ENCODE measurements around the gene RALGPS1. TPM values are rescaled to one million over a fixed set of nuclear protein-coding genes. Genes with fewer than 3 reads are reported as not detected.

The RALGPS1 gene
- total and polyA plus RNA-seq, 2 donors (not counting 1 experiment from before 2014, with no cell fraction given), result 19.7 to 39.9 TPM

DNA sequence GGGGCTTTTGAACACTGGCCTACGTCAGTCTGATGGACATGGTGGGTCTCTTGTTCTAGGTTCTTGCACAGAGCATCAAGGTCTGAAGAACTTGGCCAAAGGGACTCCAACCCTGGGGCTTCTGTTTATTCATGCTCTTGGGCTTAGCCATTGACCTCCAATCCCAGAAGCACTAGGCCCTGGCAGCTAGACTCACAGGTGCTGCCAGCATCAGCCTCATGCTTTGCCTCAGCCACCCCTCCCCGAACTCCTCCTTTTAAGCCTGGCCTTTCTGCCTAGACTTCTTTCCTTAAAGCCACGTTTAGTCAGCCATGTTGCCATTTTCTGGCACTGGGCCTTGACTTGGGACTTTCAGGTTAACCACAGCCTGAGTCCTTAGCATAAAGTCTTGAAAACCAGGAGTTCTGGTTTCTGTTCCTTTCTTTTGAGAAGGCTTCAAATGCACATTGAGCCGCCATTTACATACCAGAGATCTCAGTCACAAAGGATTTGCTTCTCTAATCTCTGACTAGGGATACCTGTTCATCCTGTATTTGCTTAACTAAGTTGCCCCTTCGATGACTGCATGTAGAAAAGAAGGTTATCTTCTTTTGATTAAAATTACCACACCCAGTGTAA is 153.1 kb downstream of the RALGPS1 start:
- no peak overlapping the region for H3K4me3 Mint-ChIP-seq
- H3K4me3 ChIP-seq (ENCODE audit: control extremely low read depth in 1 of 5, extremely low read depth in 1 of 5, insufficient read depth in 1 of 5, low read depth in 2 of 5, low read length in 4 of 5), result no peak overlapping the region
- no peaks in the 10 kb centered on the region for H3K27me3 Mint-ChIP-seq
- peaks cover 4 to 6% of the 10 kb centered on the region in 2 experiments for H3K36me3 ChIP-seq (replicated peaks in 1 of 2; ENCODE audit: control extremely low read depth in 1 of 2, control insufficient read depth in 1 of 2, extremely low read depth in 1 of 2, insufficient read depth in 2 of 2, low read length in 1 of 2)
- H3K4me2 ChIP-seq (replicated peaks; ENCODE audit: low read depth, low read length, poor library complexity, severe bottlenecking), result no peak overlapping the region
- ATAC-seq (ENCODE audit: low read depth) (no peak), DNase-seq (no peak)
- 93% methylated on average over 3 of the region's 5 CpGs for WGBS (ENCODE audit: insufficient coverage)
- no peaks in the 10 kb centered on the region for H4K20me1 ChIP-seq (ENCODE audit: control insufficient read depth, insufficient read depth, low read length, poor library complexity, severe bottlenecking)
- intact Hi-C loops (cut with micrococcal nuclease), result no loop called here
- no peak overlapping the region for H2AFZ ChIP-seq (ENCODE audit: insufficient read depth, low read depth, low read length, poor library complexity, severe bottlenecking)
- H3K9ac ChIP-seq (ENCODE audit: low read length), result no peak overlapping the region
- H3K4me1 Mint-ChIP-seq, result no peaks in the 10 kb centered on the region
- no peak overlapping the region for H3K27ac ChIP-seq (ENCODE audit: low read length in 2 of 2)
- H3K9me3 Mint-ChIP-seq (ENCODE audit: insufficient read depth), result peaks cover 4% of the 10 kb centered on the region
- TF ChIP-seq, protein P1, sequence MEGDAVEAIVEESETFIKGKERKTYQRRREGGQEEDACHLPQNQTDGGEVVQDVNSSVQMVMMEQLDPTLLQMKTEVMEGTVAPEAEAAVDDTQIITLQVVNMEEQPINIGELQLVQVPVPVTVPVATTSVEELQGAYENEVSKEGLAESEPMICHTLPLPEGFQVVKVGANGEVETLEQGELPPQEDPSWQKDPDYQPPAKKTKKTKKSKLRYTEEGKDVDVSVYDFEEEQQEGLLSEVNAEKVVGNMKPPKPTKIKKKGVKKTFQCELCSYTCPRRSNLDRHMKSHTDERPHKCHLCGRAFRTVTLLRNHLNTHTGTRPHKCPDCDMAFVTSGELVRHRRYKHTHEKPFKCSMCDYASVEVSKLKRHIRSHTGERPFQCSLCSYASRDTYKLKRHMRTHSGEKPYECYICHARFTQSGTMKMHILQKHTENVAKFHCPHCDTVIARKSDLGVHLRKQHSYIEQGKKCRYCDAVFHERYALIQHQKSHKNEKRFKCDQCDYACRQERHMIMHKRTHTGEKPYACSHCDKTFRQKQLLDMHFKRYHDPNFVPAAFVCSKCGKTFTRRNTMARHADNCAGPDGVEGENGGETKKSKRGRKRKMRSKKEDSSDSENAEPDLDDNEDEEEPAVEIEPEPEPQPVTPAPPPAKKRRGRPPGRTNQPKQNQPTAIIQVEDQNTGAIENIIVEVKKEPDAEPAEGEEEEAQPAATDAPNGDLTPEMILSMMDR (IDR thresholded peaks at IDR 0.05), result no peak
- TF ChIP-seq EZH2 (IDR thresholded peaks at IDR 0.05; ENCODE audit: borderline replicate concordance, insufficient read depth, low read depth, low read length, poor library complexity, severe bottlenecking), result no peak
- no peak overlapping the region for H3K27ac Mint-ChIP-seq
- peaks cover 0 to 7% (median 3%) of the 10 kb centered on the region in 3 donors for H3K9me3 ChIP-seq (ENCODE audit: control extremely low read depth in 1 of 3, control insufficient read depth in 2 of 3, insufficient read depth in 1 of 3, low read length in 2 of 3)
- ChIA-PET CTCF (no interaction called here), POLR2A (no interaction called here)
- no peaks in the 10 kb centered on the region for H3K27me3 ChIP-seq (replicated peaks in 1 of 4; ENCODE audit: control extremely low read depth in 1 of 4, control insufficient read depth in 3 of 4, insufficient read depth in 4 of 4, low read length in 3 of 4)
- H3K4me1 ChIP-seq (ENCODE audit: control insufficient read depth in 2 of 2, insufficient read depth in 2 of 2, low read length in 2 of 2), result no peaks in the 10 kb centered on the region
- H3K79me2 ChIP-seq (ENCODE audit: control insufficient read depth, insufficient read depth, low read length), result no peaks in the 10 kb centered on the region

DNA sequence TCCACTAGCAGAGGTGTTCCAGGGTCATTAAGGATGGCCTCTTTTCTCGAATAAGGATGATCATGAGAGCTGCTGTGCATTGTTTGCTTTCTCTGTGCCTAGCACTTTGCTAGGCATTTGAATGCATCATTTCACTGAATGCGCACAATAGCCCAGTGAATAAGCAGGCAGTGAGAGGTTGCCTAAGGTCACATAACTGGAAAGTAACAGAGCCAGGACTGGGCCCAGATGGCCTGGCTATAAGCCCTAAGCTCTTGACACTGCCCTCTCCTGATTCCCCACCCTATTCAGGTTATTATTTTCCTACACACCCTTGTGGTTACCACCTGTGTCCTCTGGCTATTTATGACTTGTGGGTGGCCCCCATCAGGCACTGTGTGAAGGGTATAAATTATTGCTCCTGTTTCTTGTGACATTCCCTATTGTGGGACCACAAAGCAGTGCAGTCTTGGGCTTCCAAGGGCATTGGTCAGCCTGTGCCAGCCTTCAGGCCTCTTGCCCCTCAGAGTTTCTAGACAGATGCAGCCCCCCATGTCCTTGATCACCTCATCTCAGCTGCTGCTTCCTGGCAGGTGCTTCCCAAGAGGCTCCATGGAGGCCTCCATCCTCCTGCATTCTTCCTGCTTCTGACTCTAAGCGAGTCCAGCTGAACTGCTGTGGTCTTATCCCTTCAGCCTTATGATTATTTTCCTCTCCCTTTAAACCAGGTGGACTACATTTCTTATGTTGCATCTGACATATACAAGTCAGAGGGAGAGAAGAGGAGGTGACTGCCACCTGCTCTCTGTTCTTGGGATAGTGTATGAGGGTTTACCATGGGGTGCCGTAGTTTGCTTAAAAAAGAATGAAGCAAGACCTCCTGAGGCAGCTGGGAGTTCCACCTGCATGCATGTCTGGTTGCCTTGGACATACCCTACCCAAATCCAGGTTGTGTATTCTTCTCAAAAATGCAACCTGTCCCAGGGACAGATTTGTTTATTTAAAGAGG is 160.3 kb downstream of the RALGPS1 start:
- Histone ChIP-seq H3K36me3 (replicated peaks in 1 of 2; ENCODE audit: control extremely low read depth in 1 of 2, control insufficient read depth in 1 of 2, extremely low read depth in 1 of 2, insufficient read depth in 2 of 2, low read length in 1 of 2) (peaks cover 3 to 4% of the 10 kb centered on the region in 2 experiments), H3K27ac (ENCODE audit: low read length in 2 of 2) (no peak overlapping the region), H2AFZ (ENCODE audit: insufficient read depth, low read depth, low read length, poor library complexity, severe bottlenecking) (no peak overlapping the region), H4K20me1 (ENCODE audit: control insufficient read depth, insufficient read depth, low read length, poor library complexity, severe bottlenecking) (no peaks in the 10 kb centered on the region), H3K4me1 (ENCODE audit: control insufficient read depth in 2 of 2, insufficient read depth in 2 of 2, low read length in 2 of 2) (no peaks in the 10 kb centered on the region), H3K4me2 (replicated peaks; ENCODE audit: low read depth, low read length, poor library complexity, severe bottlenecking) (no peak overlapping the region), H3K9me3 (ENCODE audit: control extremely low read depth in 1 of 3, control insufficient read depth in 2 of 3, insufficient read depth in 1 of 3, low read length in 2 of 3) (peaks cover 0 to 7% (median 3%) of the 10 kb centered on the region in 3 donors), H3K4me3 (ENCODE audit: control extremely low read depth in 1 of 5, extremely low read depth in 1 of 5, insufficient read depth in 1 of 5, low read depth in 2 of 5, low read length in 4 of 5) (no peak overlapping the region), H3K9ac (ENCODE audit: low read length) (no peak overlapping the region), H3K27me3 (replicated peaks in 1 of 4; ENCODE audit: control extremely low read depth in 1 of 4, control insufficient read depth in 3 of 4, insufficient read depth in 4 of 4, low read length in 3 of 4) (no peaks in the 10 kb centered on the region), H3K79me2 (ENCODE audit: control insufficient read depth, insufficient read depth, low read length) (no peaks in the 10 kb centered on the region)
- Mint-ChIP-seq H3K27ac (no peak overlapping the region), H3K4me3 (no peak overlapping the region), H3K27me3 (no peaks in the 10 kb centered on the region), H3K4me1 (no peaks in the 10 kb centered on the region), H3K9me3 (ENCODE audit: insufficient read depth) (peaks cover 4% of the 10 kb centered on the region)
- WGBS (ENCODE audit: insufficient coverage), result 96% methylated on average over 2 of the region's 4 CpGs
- POLR2A ChIA-PET, result no interaction called here
- intact Hi-C loops (cut with micrococcal nuclease), result no loop called here
- TF ChIP-seq, protein P1 (IDR thresholded peaks at IDR 0.05), result no peak
- TF ChIP-seq EZH2 (IDR thresholded peaks at IDR 0.05; ENCODE audit: borderline replicate concordance, insufficient read depth, low read depth, low read length, poor library complexity, severe bottlenecking), result no peak
- CTCF ChIA-PET, result no interaction called here
- ATAC-seq (ENCODE audit: low read depth) (no peak), DNase-seq (no peak)

Data from B cell (primary cell).